HepG2 (cell line): ENCODE measurements around the gene CSNK1G3.

Experiments
- KDM5B ChIP-seq: sonication (generic); formaldehyde crosslinking; IDR thresholded peaks from 2 replicates; pipeline ENCODE4 v1.4.0; 2020; ENCODE audit warnings: missing genetic modification reagents, mild to moderate bottlenecking, borderline replicate concordance
- MEF2D ChIP-seq: sonication (generic); formaldehyde crosslinking; IDR thresholded peaks from 2 replicates; pipeline ENCODE4 v1.5.1; 2020; ENCODE audit warnings: mild to moderate bottlenecking, missing genetic modification reagents
- MXD4 ChIP-seq: IDR thresholded peaks from 2 replicates; pipeline ENCODE4 v1.6.1; 2016; ENCODE audit warnings: mild to moderate bottlenecking, missing biosample characterization, missing genetic modification reagents
- NR2C2 ChIP-seq: sonication (generic); formaldehyde crosslinking; IDR thresholded peaks from 2 replicates; pipeline ENCODE4 v1.4.0; 2020; ENCODE audit warnings: missing genetic modification reagents, mild to moderate bottlenecking, moderate library complexity, borderline replicate concordance
- PCBP1 ChIP-seq: fragments of 200-400 bp; formaldehyde crosslinking; IDR thresholded peaks from 2 replicates; pipeline ENCODE4 v1.6.1; 2017; ENCODE audit warnings: mild to moderate bottlenecking, low read depth, low read length, borderline replicate concordance
- TCF7 ChIP-seq: sonication (generic); IDR thresholded peaks from 2 replicates; pipeline ENCODE4 v1.6.1; 2016; ENCODE audit warnings: antibody characterized with exemption, low read depth
- TEAD3 ChIP-seq: optimal IDR thresholded peaks from 2 replicates; pipeline ENCODE3; 2016; ENCODE audit warnings: borderline replicate concordance
- ZNF607 ChIP-seq: sonication (generic); formaldehyde crosslinking; IDR thresholded peaks from 2 replicates; pipeline ENCODE4 v1.5.1; 2020; ENCODE audit warnings: missing genetic modification reagents, mild to moderate bottlenecking, borderline replicate concordance
- ZNF776 ChIP-seq: sonication (generic); formaldehyde crosslinking; IDR thresholded peaks from 2 replicates; pipeline ENCODE4 v1.4.0; 2020; ENCODE audit warnings: mild to moderate bottlenecking, missing genetic modification reagents
- TF ChIP-seq, protein P1 (sequence below): sonication (generic); formaldehyde crosslinking; IDR thresholded peaks from 2 replicates; pipeline ENCODE4 v1.5.0; 2020; ENCODE audit warnings: mild to moderate bottlenecking, missing genetic modification reagents, moderate library complexity
- TF ChIP-seq, protein P2 (sequence below): sonication (generic); formaldehyde crosslinking; IDR thresholded peaks from 2 replicates; pipeline ENCODE4 v1.4.0; 2020; ENCODE audit warnings: missing genetic modification reagents

DNA sequence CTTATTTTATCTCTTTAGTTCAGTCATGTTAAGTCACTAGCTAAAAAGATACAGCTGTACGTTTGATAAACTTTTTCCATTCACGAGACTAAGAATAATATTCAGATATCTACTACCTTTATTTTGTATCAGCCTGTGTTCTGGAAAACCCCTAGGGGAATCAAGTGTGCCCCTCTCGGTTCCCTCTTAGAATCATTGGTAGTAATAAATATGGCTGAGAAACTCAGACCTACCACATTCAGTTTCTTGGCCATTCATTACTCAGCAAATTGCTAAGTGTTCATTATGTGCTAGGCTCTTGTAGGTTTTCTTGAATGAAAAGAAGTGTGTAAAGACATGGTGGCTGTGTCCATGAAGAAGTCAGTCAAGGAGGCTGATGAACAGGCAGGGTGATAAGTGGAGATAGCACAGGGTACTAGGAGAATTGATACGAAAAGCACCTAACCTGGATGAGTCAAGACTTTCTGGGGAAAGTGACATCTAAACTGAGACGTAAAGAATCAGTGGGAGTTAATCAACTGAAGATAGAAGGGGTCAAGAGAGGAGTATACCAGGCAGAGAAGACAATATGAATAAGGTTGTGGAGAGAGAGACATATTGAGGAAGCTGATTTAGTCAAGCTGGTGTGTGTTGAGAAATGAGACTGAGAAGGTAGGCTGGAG lies 86.2 kb downstream of the CSNK1G3 start:
- no peak for TF ChIP-seq MEF2D (CRISPR knock-in tag)
- TF ChIP-seq KDM5B: no peak
- TF ChIP-seq ZNF776 (CRISPR knock-in tag): no peak
- no peak for TF ChIP-seq TCF7
- no peak for TF ChIP-seq NR2C2
- TF ChIP-seq TEAD3 (CRISPR knock-in tag): no peak
- no peak for TF ChIP-seq PCBP1
- TF ChIP-seq, protein P1, sequence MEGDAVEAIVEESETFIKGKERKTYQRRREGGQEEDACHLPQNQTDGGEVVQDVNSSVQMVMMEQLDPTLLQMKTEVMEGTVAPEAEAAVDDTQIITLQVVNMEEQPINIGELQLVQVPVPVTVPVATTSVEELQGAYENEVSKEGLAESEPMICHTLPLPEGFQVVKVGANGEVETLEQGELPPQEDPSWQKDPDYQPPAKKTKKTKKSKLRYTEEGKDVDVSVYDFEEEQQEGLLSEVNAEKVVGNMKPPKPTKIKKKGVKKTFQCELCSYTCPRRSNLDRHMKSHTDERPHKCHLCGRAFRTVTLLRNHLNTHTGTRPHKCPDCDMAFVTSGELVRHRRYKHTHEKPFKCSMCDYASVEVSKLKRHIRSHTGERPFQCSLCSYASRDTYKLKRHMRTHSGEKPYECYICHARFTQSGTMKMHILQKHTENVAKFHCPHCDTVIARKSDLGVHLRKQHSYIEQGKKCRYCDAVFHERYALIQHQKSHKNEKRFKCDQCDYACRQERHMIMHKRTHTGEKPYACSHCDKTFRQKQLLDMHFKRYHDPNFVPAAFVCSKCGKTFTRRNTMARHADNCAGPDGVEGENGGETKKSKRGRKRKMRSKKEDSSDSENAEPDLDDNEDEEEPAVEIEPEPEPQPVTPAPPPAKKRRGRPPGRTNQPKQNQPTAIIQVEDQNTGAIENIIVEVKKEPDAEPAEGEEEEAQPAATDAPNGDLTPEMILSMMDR (CRISPR knock-in tag): no peak
- TF ChIP-seq, protein P2, sequence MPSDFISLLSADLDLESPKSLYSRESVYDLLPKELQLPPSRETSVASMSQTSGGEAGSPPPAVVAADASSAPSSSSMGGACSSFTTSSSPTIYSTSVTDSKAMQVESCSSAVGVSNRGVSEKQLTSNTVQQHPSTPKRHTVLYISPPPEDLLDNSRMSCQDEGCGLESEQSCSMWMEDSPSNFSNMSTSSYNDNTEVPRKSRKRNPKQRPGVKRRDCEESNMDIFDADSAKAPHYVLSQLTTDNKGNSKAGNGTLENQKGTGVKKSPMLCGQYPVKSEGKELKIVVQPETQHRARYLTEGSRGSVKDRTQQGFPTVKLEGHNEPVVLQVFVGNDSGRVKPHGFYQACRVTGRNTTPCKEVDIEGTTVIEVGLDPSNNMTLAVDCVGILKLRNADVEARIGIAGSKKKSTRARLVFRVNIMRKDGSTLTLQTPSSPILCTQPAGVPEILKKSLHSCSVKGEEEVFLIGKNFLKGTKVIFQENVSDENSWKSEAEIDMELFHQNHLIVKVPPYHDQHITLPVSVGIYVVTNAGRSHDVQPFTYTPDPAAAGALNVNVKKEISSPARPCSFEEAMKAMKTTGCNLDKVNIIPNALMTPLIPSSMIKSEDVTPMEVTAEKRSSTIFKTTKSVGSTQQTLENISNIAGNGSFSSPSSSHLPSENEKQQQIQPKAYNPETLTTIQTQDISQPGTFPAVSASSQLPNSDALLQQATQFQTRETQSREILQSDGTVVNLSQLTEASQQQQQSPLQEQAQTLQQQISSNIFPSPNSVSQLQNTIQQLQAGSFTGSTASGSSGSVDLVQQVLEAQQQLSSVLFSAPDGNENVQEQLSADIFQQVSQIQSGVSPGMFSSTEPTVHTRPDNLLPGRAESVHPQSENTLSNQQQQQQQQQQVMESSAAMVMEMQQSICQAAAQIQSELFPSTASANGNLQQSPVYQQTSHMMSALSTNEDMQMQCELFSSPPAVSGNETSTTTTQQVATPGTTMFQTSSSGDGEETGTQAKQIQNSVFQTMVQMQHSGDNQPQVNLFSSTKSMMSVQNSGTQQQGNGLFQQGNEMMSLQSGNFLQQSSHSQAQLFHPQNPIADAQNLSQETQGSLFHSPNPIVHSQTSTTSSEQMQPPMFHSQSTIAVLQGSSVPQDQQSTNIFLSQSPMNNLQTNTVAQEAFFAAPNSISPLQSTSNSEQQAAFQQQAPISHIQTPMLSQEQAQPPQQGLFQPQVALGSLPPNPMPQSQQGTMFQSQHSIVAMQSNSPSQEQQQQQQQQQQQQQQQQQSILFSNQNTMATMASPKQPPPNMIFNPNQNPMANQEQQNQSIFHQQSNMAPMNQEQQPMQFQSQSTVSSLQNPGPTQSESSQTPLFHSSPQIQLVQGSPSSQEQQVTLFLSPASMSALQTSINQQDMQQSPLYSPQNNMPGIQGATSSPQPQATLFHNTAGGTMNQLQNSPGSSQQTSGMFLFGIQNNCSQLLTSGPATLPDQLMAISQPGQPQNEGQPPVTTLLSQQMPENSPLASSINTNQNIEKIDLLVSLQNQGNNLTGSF (CRISPR knock-in tag): no peak
- TF ChIP-seq MXD4: no peak
- TF ChIP-seq ZNF607 (CRISPR knock-in tag): no peak
